Lower leg skin (tissue), 4 donors: Measurements from ENCODE around the gene ITGB8. TPM values are rescaled to one million over a fixed set of nuclear protein-coding genes. Genes with fewer than 3 reads are reported as not detected.
A peak's percentile ranks its signal among the peaks of the same experiment; 100 is the strongest.

ENCODE experiments used
- DNase-seq, 2 donors: peaks; one replicate each; pipeline ENCODE4 v3.0.0-alpha.2; 2019; ENCODE audit warnings: low spot score in 2 of 2
- H3K4me3 ChIP-seq: fragments of 200-600 bp; sonication (generic); 2 replicates; pipeline ENCODE4 v1.5.1; 2017; ENCODE audit warnings: mild to moderate bottlenecking, low read depth; ENCODE audit not compliant: poor library complexity, severe bottlenecking
- CTCF ChIP-seq, 3 donors: fragments of 450-650 bp; IDR thresholded peaks; one replicate each; pipeline ENCODE4 v1.5.1; 2016; ENCODE audit warnings: antibody characterized with exemption in 3 of 3, mild to moderate bottlenecking in 3 of 3, moderate library complexity in 2 of 3
- POLR2A ChIP-seq, 2 donors: fragments of 450-650 bp; IDR thresholded peaks; one replicate each; pipeline ENCODE4 v1.6.1; 2016 to 2017; ENCODE audit warnings: antibody characterized with exemption in 2 of 2, mild to moderate bottlenecking in 1 of 2, moderate library complexity in 1 of 2
- WGBS, 2 donors: methylation state at CpG; one replicate each; pipeline ENCODE4 v1.1.5; 2018; 5-methylcytosine and 5-hydroxymethylcytosine counted together
- intact Hi-C: fragments of 100-400 bp; cut with DNase I; formaldehyde crosslinking; loops from one replicate; pipeline ENCODE4 v1.15.0; 2023; ENCODE audit warnings: low total_unique reads
- total RNA-seq, 4 donors: library from RNA; depleted of rRNA; stranded (reverse); fragments of >200 nt; gene quantifications; one replicate each; pipeline ENCODE4 v1.1.0, GENCODE V29; 2016

The ITGB8 gene
- total RNA-seq, 4 donors from 2014 or later = 25.0 to 66.1 (median 48.9) TPM

DNA sequence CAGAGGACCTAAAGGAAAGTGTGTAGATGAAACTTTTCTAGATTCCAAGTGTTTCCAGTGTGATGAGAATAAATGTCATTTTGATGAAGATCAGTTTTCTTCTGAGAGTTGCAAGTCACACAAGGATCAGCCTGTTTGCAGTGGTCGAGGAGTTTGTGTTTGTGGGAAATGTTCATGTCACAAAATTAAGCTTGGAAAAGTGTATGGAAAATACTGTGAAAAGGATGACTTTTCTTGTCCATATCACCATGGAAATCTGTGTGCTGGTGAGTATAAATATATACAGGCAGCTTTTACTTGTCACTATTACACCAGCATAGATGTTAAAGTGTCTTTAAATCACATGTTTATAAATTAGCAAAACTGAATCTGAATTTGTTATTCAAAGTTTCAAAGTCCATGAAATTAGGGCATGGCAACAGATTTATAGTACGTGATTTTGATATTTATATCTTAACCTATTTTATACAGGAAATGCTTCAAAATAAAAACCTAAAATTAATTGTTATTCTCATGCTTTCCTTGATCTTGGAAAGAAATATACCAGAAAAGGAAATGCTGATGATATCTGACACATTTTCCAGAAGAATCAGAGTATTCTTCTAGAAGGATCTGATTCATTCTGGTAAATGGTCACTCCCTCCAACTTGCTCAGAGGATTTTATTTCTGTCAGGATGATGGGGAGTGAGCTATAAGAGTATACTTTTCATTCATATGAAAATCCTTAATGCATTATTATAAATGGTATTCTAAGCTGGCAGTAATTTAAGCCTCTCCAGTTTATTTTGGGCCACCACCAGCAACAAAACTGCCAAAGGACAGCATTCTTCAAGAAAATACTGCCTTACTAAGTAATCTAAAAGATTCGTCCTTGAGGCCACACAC, 71.4 kb downstream of the ITGB8 start:
- no peak overlapping the region for H3K4me3 ChIP-seq
- TF ChIP-seq CTCF (IDR thresholded peaks at IDR 0.05) = no peak
- no peak for TF ChIP-seq POLR2A (IDR thresholded peaks at IDR 0.05)
- intact Hi-C loops = no loop called here
- 64 to 78% methylated on average over 3 of the region's 3 CpGs for WGBS, 2 donors
- no peak for DNase-seq

GRCh38 chr7:20402747-20403230, 72.1 kb downstream of the ITGB8 start:
- TF ChIP-seq POLR2A (IDR thresholded peaks at IDR 0.05) = no peak
- TF ChIP-seq CTCF (IDR thresholded peaks at IDR 0.05) = no peak
- 70 to 71% methylated on average over 4 of the region's 4 CpGs for WGBS, 2 donors
- intact Hi-C loops = no loop called here

DNA sequence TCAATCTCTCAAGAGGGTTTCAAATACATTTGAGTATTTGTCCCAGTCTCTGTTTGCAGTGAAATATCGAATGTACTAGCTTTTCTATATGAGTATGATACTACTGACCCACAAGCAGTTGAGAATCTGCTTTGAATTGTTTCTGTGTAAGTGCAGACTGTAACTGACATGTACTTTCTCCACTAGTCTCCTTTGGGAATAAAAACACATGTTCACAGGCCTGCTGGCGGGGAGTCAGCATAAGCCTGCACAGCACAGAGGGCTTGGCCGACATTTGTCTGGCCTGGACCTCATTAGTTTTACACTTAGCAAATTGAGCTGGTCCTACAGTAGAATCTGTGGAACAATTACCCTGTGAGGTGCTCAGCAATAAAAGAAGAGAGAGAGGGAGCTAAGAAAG, 72.6 kb downstream of the ITGB8 start:
- TF ChIP-seq CTCF (IDR thresholded peaks at IDR 0.05) (no peak), POLR2A (IDR thresholded peaks at IDR 0.05) (no peak)
- intact Hi-C loops = no loop called here
- no peak for DNase-seq
- H3K4me3 ChIP-seq = no peak overlapping the region
- WGBS, 2 donors = 52 to 64% methylated on average over 3 of the region's 3 CpGs

More at GRCh38 chr7:20402747-20403230, 72.1 kb downstream of the ITGB8 start:
- DNase-seq = no peak
- no peak overlapping the region for H3K4me3 ChIP-seq

DNA sequence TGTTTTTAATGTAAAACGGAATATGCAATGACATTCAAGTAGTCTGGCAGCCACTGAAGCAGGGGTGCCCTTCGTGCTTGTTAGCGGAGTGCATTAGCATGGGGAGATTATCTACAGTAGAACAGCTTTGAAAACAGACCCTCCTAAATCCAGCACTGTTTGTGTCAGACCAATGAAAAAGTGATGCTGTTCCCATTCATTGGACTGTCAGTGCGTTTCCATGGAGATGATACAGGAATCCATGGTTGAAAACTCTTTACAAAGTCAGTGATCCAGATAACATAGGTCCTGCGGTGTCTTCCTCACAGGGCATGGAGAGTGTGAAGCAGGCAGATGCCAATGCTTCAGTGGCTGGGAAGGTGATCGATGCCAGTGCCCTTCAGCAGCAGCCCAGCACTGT, 73.6 kb downstream of the ITGB8 start:
- 94 to 97% methylated on average over 6 of the region's 6 CpGs for WGBS, 2 donors
- no peak for TF ChIP-seq POLR2A (IDR thresholded peaks at IDR 0.05)
- no peak for TF ChIP-seq CTCF (IDR thresholded peaks at IDR 0.05)
- no peak overlapping the region for H3K4me3 ChIP-seq
- DNase-seq = no peak
- intact Hi-C loops = no loop called here

GRCh38 chr7:20407585-20408466, 77.1 kb downstream of the ITGB8 start:
- 39 to 45% methylated on average over 5 of the region's 5 CpGs for WGBS, 2 donors
- no peak for TF ChIP-seq POLR2A (IDR thresholded peaks at IDR 0.05)
- no peak for TF ChIP-seq CTCF (IDR thresholded peaks at IDR 0.05)
- intact Hi-C loops = no loop called here
- H3K4me3 ChIP-seq = no peak overlapping the region
- peak in 1 of 2 donors; percentile 26 for DNase-seq
